ENCODE results near the gene TDRD6. TPM values are rescaled to one million over a fixed set of nuclear protein-coding genes. Genes with fewer than 3 reads are reported as not detected.

The TDRD6 gene
- total RNA-seq, 1 donor from 2014 or later = 0.02 TPM

- TF ChIP-seq CTCF (IDR thresholded peaks at IDR 0.05; ENCODE audit: insufficient read depth, low read depth, low read length) = no peak
- no peak for TF ChIP-seq EZH2 (IDR thresholded peaks at IDR 0.05; ENCODE audit: insufficient read depth, low read length)
- Mint-ChIP-seq H3K36me3 (ENCODE audit: low read depth, unreplicated experiment) (no peaks in the 10 kb centered on the region), H3K27ac (ENCODE audit: unreplicated experiment) (no peak overlapping the region), H3K9me3 (ENCODE audit: unreplicated experiment) (peaks cover 5% of the 10 kb centered on the region), H3K27me3 (ENCODE audit: low read depth, unreplicated experiment) (peaks cover 15% of the 10 kb centered on the region), H3K4me3 (ENCODE audit: unreplicated experiment) (no peak overlapping the region), H3K4me1 (ENCODE audit: low read depth, unreplicated experiment) (no peaks in the 10 kb centered on the region)
- no peaks in the 10 kb centered on the region for H3K79me2 ChIP-seq (ENCODE audit: insufficient read depth, low read length)
- H3K4me1 ChIP-seq (ENCODE audit: insufficient read depth, low read length) = no peaks in the 10 kb centered on the region
- no peaks in the 10 kb centered on the region for H3K36me3 ChIP-seq (ENCODE audit: insufficient read depth, low read length)
- no peak overlapping the region for H2AFZ ChIP-seq (ENCODE audit: low read depth, low read length)
- FAIRE-seq (no peak), DNase-seq (ENCODE audit: low read depth) (no peak)
- H3K27me3 ChIP-seq (ENCODE audit: insufficient read depth, low read length) = peaks cover 2% of the 10 kb centered on the region
- H3K4me2 ChIP-seq (ENCODE audit: low read length) = no peak overlapping the region
- no peak overlapping the region for H3K9ac ChIP-seq (ENCODE audit: low read length)
- no peaks in the 10 kb centered on the region for H4K20me1 ChIP-seq (ENCODE audit: insufficient read depth, low read length)
- peaks cover 3% of the 10 kb centered on the region for H3K9me3 ChIP-seq (ENCODE audit: insufficient read depth, low read depth, low read length)
- H3K4me3 ChIP-seq (ENCODE audit: insufficient read depth, low read depth, low read length) = no peak overlapping the region
- H3K27ac ChIP-seq (ENCODE audit: low read depth, low read length) = no peak overlapping the region
These were observed 58.3 kb downstream of the TDRD6 start for GRCh38 chr6:46745973-46746372.

GRCh38 chr6:46746696-46747095 lies 59.0 kb downstream of the TDRD6 start, which contains the start of gene ANKRD66:
Gene ANKRD66, plus strand, starts transcription at chr6:46746933. Its CDS starts 5,016 bp downstream, at chr6:46751949.
- no peaks in the 10 kb centered on the region for H3K36me3 Mint-ChIP-seq (ENCODE audit: low read depth, unreplicated experiment)
- no peak within 1 kb of the TSS for H3K27ac Mint-ChIP-seq (ENCODE audit: unreplicated experiment)
- Histone ChIP-seq H3K4me3 (ENCODE audit: insufficient read depth, low read depth, low read length) (no peak within 1 kb of the TSS), H3K4me1 (ENCODE audit: insufficient read depth, low read length) (no peaks in the 10 kb centered on the region), H3K9ac (ENCODE audit: low read length) (no peak within 1 kb of the TSS), H3K27me3 (ENCODE audit: insufficient read depth, low read length) (peaks cover 2% of the 10 kb centered on the region), H4K20me1 (ENCODE audit: insufficient read depth, low read length) (no peaks in the 10 kb centered on the region), H3K9me3 (ENCODE audit: insufficient read depth, low read depth, low read length) (peaks cover 3% of the 10 kb centered on the region), H3K36me3 (ENCODE audit: insufficient read depth, low read length) (no peaks in the 10 kb centered on the region), H3K4me2 (ENCODE audit: low read length) (no peak within 1 kb of the TSS), H3K79me2 (ENCODE audit: insufficient read depth, low read length) (no peaks in the 10 kb centered on the region), H2AFZ (ENCODE audit: low read depth, low read length) (no peak within 1 kb of the TSS), H3K27ac (ENCODE audit: low read depth, low read length) (no peak within 1 kb of the TSS)
- H3K4me1 Mint-ChIP-seq (ENCODE audit: low read depth, unreplicated experiment) = no peaks in the 10 kb centered on the region
- FAIRE-seq (no peak), DNase-seq (ENCODE audit: low read depth) (no peak)
- peaks cover 15% of the 10 kb centered on the region for H3K27me3 Mint-ChIP-seq (ENCODE audit: low read depth, unreplicated experiment)
- no peak within 1 kb of the TSS for H3K4me3 Mint-ChIP-seq (ENCODE audit: unreplicated experiment)
- H3K9me3 Mint-ChIP-seq (ENCODE audit: unreplicated experiment) = peaks cover 5% of the 10 kb centered on the region
- no peak for TF ChIP-seq CTCF (IDR thresholded peaks at IDR 0.05; ENCODE audit: insufficient read depth, low read depth, low read length)
- no peak for TF ChIP-seq EZH2 (IDR thresholded peaks at IDR 0.05; ENCODE audit: insufficient read depth, low read length)

- Histone ChIP-seq H3K9ac (ENCODE audit: low read length) (no peak overlapping the region), H3K79me2 (ENCODE audit: insufficient read depth, low read length) (no peaks in the 10 kb centered on the region), H3K4me1 (ENCODE audit: insufficient read depth, low read length) (no peaks in the 10 kb centered on the region), H3K9me3 (ENCODE audit: insufficient read depth, low read depth, low read length) (peaks cover 3% of the 10 kb centered on the region), H3K4me2 (ENCODE audit: low read length) (no peak overlapping the region), H3K27me3 (ENCODE audit: insufficient read depth, low read length) (peaks cover 2% of the 10 kb centered on the region), H3K36me3 (ENCODE audit: insufficient read depth, low read length) (no peaks in the 10 kb centered on the region), H3K4me3 (ENCODE audit: insufficient read depth, low read depth, low read length) (no peak overlapping the region), H4K20me1 (ENCODE audit: insufficient read depth, low read length) (no peaks in the 10 kb centered on the region), H3K27ac (ENCODE audit: low read depth, low read length) (no peak overlapping the region), H2AFZ (ENCODE audit: low read depth, low read length) (no peak overlapping the region)
- Mint-ChIP-seq H3K9me3 (ENCODE audit: unreplicated experiment) (peaks cover 5% of the 10 kb centered on the region), H3K27me3 (ENCODE audit: low read depth, unreplicated experiment) (peaks cover 15% of the 10 kb centered on the region), H3K4me1 (ENCODE audit: low read depth, unreplicated experiment) (no peaks in the 10 kb centered on the region), H3K4me3 (ENCODE audit: unreplicated experiment) (no peak overlapping the region), H3K27ac (ENCODE audit: unreplicated experiment) (no peak overlapping the region), H3K36me3 (ENCODE audit: low read depth, unreplicated experiment) (no peaks in the 10 kb centered on the region)
- DNase-seq (ENCODE audit: low read depth) (no peak), FAIRE-seq (no peak)
- TF ChIP-seq CTCF (IDR thresholded peaks at IDR 0.05; ENCODE audit: insufficient read depth, low read depth, low read length) = no peak
- TF ChIP-seq EZH2 (IDR thresholded peaks at IDR 0.05; ENCODE audit: insufficient read depth, low read length) = no peak
These were observed 61.3 kb downstream of the TDRD6 start for GRCh38 chr6:46748940-46749503.
